H9 (cell line): ENCODE data around the gene GALNS. TPM values are rescaled to one million over a fixed set of nuclear protein-coding genes. Genes with fewer than 3 reads are reported as not detected.

Experiments
- DNase-seq: peaks from one replicate; pipeline ENCODE4 v3.0.0-alpha.2; 2017
- H2AFZ ChIP-seq: one replicate; pipeline ENCODE4 v1.6.1; 2013; ENCODE audit warnings: mild to moderate bottlenecking, low read length, control low read depth, moderate library complexity
- H2AK5ac ChIP-seq: 2 replicates; pipeline ENCODE4 v1.6.1; 2013; ENCODE audit warnings: low read length, control low read depth, mixed read lengths; ENCODE audit not compliant: insufficient read length
- H2BK120ac ChIP-seq: one replicate; pipeline ENCODE4 v1.6.1; 2013; ENCODE audit warnings: low read depth, mild to moderate bottlenecking, low read length, control low read depth, inconsistent platforms; ENCODE audit not compliant: poor library complexity, severe bottlenecking
- H2BK12ac ChIP-seq: 2 replicates; pipeline ENCODE4 v1.6.1; 2013; ENCODE audit warnings: low read length, control low read depth, mixed read lengths, low read depth; ENCODE audit not compliant: insufficient read length
- H2BK15ac ChIP-seq: 2 replicates; pipeline ENCODE4 v1.6.1; 2013; ENCODE audit warnings: low read depth, low read length, control low read depth
- H2BK20ac ChIP-seq: one replicate; pipeline ENCODE4 v1.6.1; 2013; ENCODE audit warnings: low read depth, mild to moderate bottlenecking, low read length, control low read depth, inconsistent platforms; ENCODE audit not compliant: poor library complexity, severe bottlenecking
- H2BK5ac ChIP-seq: 2 replicates; pipeline ENCODE4 v1.6.1; 2013; ENCODE audit warnings: low read length, control low read depth, mixed read lengths; ENCODE audit not compliant: insufficient read length
- H3K14ac ChIP-seq: 2 replicates; pipeline ENCODE4 v1.6.1; 2013; ENCODE audit warnings: low read length, control low read depth; ENCODE audit not compliant: insufficient read depth
- H3K18ac ChIP-seq: 2 replicates; pipeline ENCODE4 v1.6.1; 2013; ENCODE audit warnings: low read depth, mild to moderate bottlenecking, mixed read lengths, low read length, control low read depth; ENCODE audit not compliant: insufficient read length
- H3K23ac ChIP-seq: 2 replicates; pipeline ENCODE4 v1.6.1; 2013; ENCODE audit warnings: low read length, control low read depth, mixed read lengths, low read depth; ENCODE audit not compliant: insufficient read length
- H3K23me2 ChIP-seq: 2 replicates; pipeline ENCODE4 v1.6.1; 2013; ENCODE audit warnings: low read depth, mild to moderate bottlenecking, mixed read lengths, low read length, control low read depth; ENCODE audit not compliant: insufficient read length, poor library complexity, severe bottlenecking
- H3K27ac ChIP-seq: 2 replicates; pipeline ENCODE4 v1.5.1; 2013; ENCODE audit warnings: low read length, control low read depth, mixed read lengths, low read depth; ENCODE audit not compliant: insufficient read length
- H3K27me3 ChIP-seq: 2 replicates; pipeline ENCODE4 v1.6.1; 2013; ENCODE audit warnings: low read length, control low read depth, inconsistent platforms; ENCODE audit not compliant: insufficient read depth
- H3K4ac ChIP-seq: 2 replicates; pipeline ENCODE4 v1.6.1; 2013; ENCODE audit warnings: low read depth, mild to moderate bottlenecking, control low read depth, inconsistent platforms, low read length, moderate library complexity
- H3K4me1 ChIP-seq: 2 replicates; pipeline ENCODE4 v1.6.1; 2013; ENCODE audit warnings: low read length, control low read depth, inconsistent platforms; ENCODE audit not compliant: insufficient read depth
- H3K4me2 ChIP-seq: 2 replicates; pipeline ENCODE4 v1.6.1; 2013; ENCODE audit warnings: low read length, control low read depth, mixed read lengths; ENCODE audit not compliant: insufficient read length, insufficient read depth
- H3K56ac ChIP-seq: 2 replicates; pipeline ENCODE4 v1.6.1; 2013; ENCODE audit warnings: low read depth, mild to moderate bottlenecking, mixed read lengths, low read length, control low read depth; ENCODE audit not compliant: insufficient read length
- H3K79me1 ChIP-seq: 2 replicates; pipeline ENCODE4 v1.6.1; 2013; ENCODE audit warnings: low read depth, mild to moderate bottlenecking, moderate library complexity, low read length, control low read depth, inconsistent platforms; ENCODE audit not compliant: insufficient read depth, poor library complexity, severe bottlenecking
- H3K79me2 ChIP-seq: 2 replicates; pipeline ENCODE4 v1.6.1; 2013; ENCODE audit warnings: low read length, control low read depth, inconsistent platforms; ENCODE audit not compliant: insufficient read depth
- H3K9ac ChIP-seq: 2 replicates; pipeline ENCODE4 v1.6.1; 2013; ENCODE audit warnings: low read length, control low read depth, mixed read lengths; ENCODE audit not compliant: insufficient read length; ENCODE audit errors: extremely low read depth
- H3K9me3 ChIP-seq: one replicate; pipeline ENCODE4 v1.6.1; 2013; ENCODE audit warnings: low read depth, low read length, inconsistent platforms; ENCODE audit not compliant: control insufficient read depth
- H3T11ph ChIP-seq: one replicate; pipeline ENCODE4 v1.6.1; 2013; ENCODE audit warnings: mild to moderate bottlenecking, low read length, control low read depth, inconsistent platforms
- H4K20me1 ChIP-seq: one replicate; pipeline ENCODE4 v1.6.1; 2013; ENCODE audit not compliant: control insufficient read depth, insufficient read length, insufficient read depth
- H4K5ac ChIP-seq: 2 replicates; pipeline ENCODE4 v1.6.1; 2013; ENCODE audit warnings: low read depth, mild to moderate bottlenecking, mixed read lengths, low read length, control low read depth; ENCODE audit not compliant: insufficient read length
- H4K8ac ChIP-seq: replicated peaks from 2 replicates; pipeline ENCODE4 v1.6.1; 2013; ENCODE audit warnings: low read length, control low read depth, mixed read lengths, low read depth; ENCODE audit not compliant: insufficient read length
- H4K91ac ChIP-seq: 2 replicates; pipeline ENCODE4 v1.6.1; 2013; ENCODE audit warnings: low read depth, mild to moderate bottlenecking, moderate library complexity, mixed read lengths, low read length, control low read depth; ENCODE audit not compliant: insufficient read length
- H3K27ac Mint-ChIP-seq, 3 experiments: 2 replicates in 2 of 3; 3 replicates in 1 of 3; pipeline ENCODE4 v1.8.0; 2020 to 2021; ENCODE audit warnings: mixed read lengths in 3 of 3, mild to moderate bottlenecking in 1 of 3, moderate library complexity in 1 of 3
- H3K27me3 Mint-ChIP-seq: 2 replicates; pipeline ENCODE4 v1.8.0; 2021; ENCODE audit warnings: low read depth, mild to moderate bottlenecking, moderate library complexity, mixed read lengths
- H3K36me3 Mint-ChIP-seq, 3 experiments: 2 replicates in 2 of 3; 3 replicates in 1 of 3; pipeline ENCODE4 v1.8.0; 2020 to 2021; ENCODE audit warnings: low read depth in 3 of 3, mixed read lengths in 3 of 3; ENCODE audit not compliant: insufficient read depth in 1 of 3
- H3K4me1 Mint-ChIP-seq, 2 experiments: 2 replicates each; pipeline ENCODE4 v1.8.0; 2020; ENCODE audit warnings: mixed read lengths in 2 of 2
- H3K4me3 Mint-ChIP-seq, 2 experiments: 2 replicates in 1 of 2; 3 replicates in 1 of 2; pipeline ENCODE4 v1.8.0; 2020 to 2021; ENCODE audit warnings: mild to moderate bottlenecking in 2 of 2, mixed read lengths in 2 of 2, moderate library complexity in 1 of 2
- H3K9me3 Mint-ChIP-seq, 2 experiments: 2 replicates in 1 of 2; 3 replicates in 1 of 2; pipeline ENCODE4 v1.8.0; 2020; ENCODE audit warnings: mild to moderate bottlenecking in 2 of 2, mixed read lengths in 2 of 2, moderate library complexity in 1 of 2
- CTCF ChIP-seq: fragments of 200-600 bp; sonication (generic); conservative IDR thresholded peaks from 3 replicates; pipeline ENCODE4 v1.8.0; 2021; ENCODE audit warnings: antibody characterized with exemption, mild to moderate bottlenecking
- WGBS: extraction: QIAGEN DNeasy Blood & Tissue Kit; methylation state at CpG from one replicate; pipeline ENCODE4 v1.1.7; 2013; ENCODE audit warnings: missing lambda C conversion rate, low lambda C conversion rate, mixed read lengths; ENCODE audit not compliant: insufficient read length; ENCODE audit errors: extremely low coverage; 5-methylcytosine and 5-hydroxymethylcytosine counted together
- total RNA-seq: library from RNA; stranded (reverse); gene quantifications from 2 replicates; pipeline ENCODE4 v1.2.1, GENCODE V29; 2021

GALNS gene
- total RNA-seq, 1 experiment from 2014 or later: 20.3 TPM

GRCh38 chr16:88870608-88871348, 14.0 kb upstream of the GALNS start:
- no peak overlapping the region for H3K4me2 ChIP-seq
- no CpG with 5 or more reads among the region's 37 CpGs for WGBS
- H3K27ac ChIP-seq: no peak overlapping the region

More at GRCh38 chr16:88870608-88871348, 14.0 kb upstream of the GALNS start:
- Histone ChIP-seq H3K79me1 (no peaks in the 10 kb centered on the region), H3T11ph (no peak overlapping the region), H2AFZ (no peak overlapping the region), H2AK5ac (no peak overlapping the region), H4K91ac (no peak overlapping the region), H3K14ac (no peak overlapping the region), H4K5ac (no peak overlapping the region), H3K23ac (no peak overlapping the region), H3K56ac (no peak overlapping the region), H3K9ac (no peak overlapping the region), H4K8ac (no peak overlapping the region), H3K4me1 (no peaks in the 10 kb centered on the region), H3K4ac (no peak overlapping the region), H3K79me2 (no peaks in the 10 kb centered on the region), H2BK12ac (no peak overlapping the region), H2BK120ac (no peak overlapping the region), H3K9me3 (no peaks in the 10 kb centered on the region), H2BK15ac (no peak overlapping the region), H4K20me1 (no peaks in the 10 kb centered on the region), H3K23me2 (no peaks in the 10 kb centered on the region), H2BK5ac (no peak overlapping the region), H2BK20ac (no peak overlapping the region), H3K18ac (no peak overlapping the region), H3K27me3 (no peaks in the 10 kb centered on the region)
- no peaks in the 10 kb centered on the region; a peak in 1 of 5 replicates for H3K9me3 Mint-ChIP-seq
- no peak overlapping the region for H3K4me3 Mint-ChIP-seq
- DNase-seq: no peak
- no peaks in the 10 kb centered on the region for H3K4me1 Mint-ChIP-seq
- no peaks in the 10 kb centered on the region for H3K36me3 Mint-ChIP-seq
- no peak overlapping the region for H3K27ac Mint-ChIP-seq
- H3K27me3 Mint-ChIP-seq: peaks cover 5% of the 10 kb centered on the region
- no peak for TF ChIP-seq CTCF
